Activated CD8-positive, alpha-beta T cell treated with anti-CD3 and anti-CD28 coated beads, Interleukin-2, amount 10 ng/mL, durations not matched to agents 7 days and 5 days (primary cell): ENCODE measurements around the gene KIF2C. TPM values are rescaled to one million over a fixed set of nuclear protein-coding genes. Genes with fewer than 3 reads are reported as not detected.
"Not testable (repeated sequence)": the region's sequence is repeated elsewhere in the genome, so short reads cannot be mapped to it uniquely, and the experiment has no call there.

Experiments
- ATAC-seq: fragments of 150-1000 bp; cut with Tn5 transposase; one replicate; pipeline ENCODE4 v1.10.0; 2021; ENCODE audit warnings: moderate library complexity
- CTCF ChIA-PET: fragments of 350-600 bp; sonication (Branson Sonifier 250); formaldehyde crosslinking; loops from one replicate; lab custom pipeline; 2021; ENCODE audit warnings: antibody characterized with exemption; lab: Charles Lee
- POLR2A ChIA-PET: fragments of 350-600 bp; sonication (Branson Sonifier 250); formaldehyde crosslinking; loops from one replicate; lab custom pipeline; 2021; ENCODE audit warnings: antibody characterized with exemption; lab: Charles Lee
- DNase-seq: peaks from one replicate; pipeline ENCODE4 v3.0.0-alpha.2; 2020
- H3K27ac Mint-ChIP-seq: one replicate; pipeline ENCODE4 v1.8.0; 2021; ENCODE audit warnings: mild to moderate bottlenecking, mixed read lengths
- H3K27me3 Mint-ChIP-seq: one replicate; pipeline ENCODE4 v1.8.0; 2021; ENCODE audit warnings: low read depth, mixed read lengths
- H3K36me3 Mint-ChIP-seq: one replicate; pipeline ENCODE4 v1.8.0; 2021; ENCODE audit warnings: low read depth, mixed read lengths
- H3K4me1 Mint-ChIP-seq: one replicate; pipeline ENCODE4 v1.8.0; 2021; ENCODE audit warnings: low read depth, mixed read lengths
- H3K4me3 Mint-ChIP-seq: one replicate; pipeline ENCODE4 v1.8.0; 2021; ENCODE audit warnings: mild to moderate bottlenecking, mixed read lengths
- H3K9me3 Mint-ChIP-seq: one replicate; pipeline ENCODE4 v1.8.0; 2022; ENCODE audit warnings: mixed read lengths; ENCODE audit not compliant: insufficient read depth
- total RNA-seq, 2 experiments: library from RNA; stranded (reverse); gene quantifications; one replicate each; pipeline ENCODE4 v1.2.3, GENCODE V29; 2021

The KIF2C gene
- 100 to 1,000 TPM; 125 to 126 TPM for total RNA-seq

GRCh38 chr1:44739307-44740178 lies at the start of gene KIF2C:
Gene KIF2C, plus strand, starts transcription at chr1:44739837. Its CDS starts 96 bp downstream, at chr1:44739933.
- peaks cover 39% of the 10 kb centered on the region for H3K4me1 Mint-ChIP-seq
- peaks cover 40% of the 10 kb centered on the region for H3K36me3 Mint-ChIP-seq
- peak; percentile 98 for DNase-seq
- ChIA-PET POLR2A (interaction anchor here (0.8 to 7.3 kb wide), 5 partner anchors 9 to 70 kb away, joined by 3 to 102 read pairs (median 18); partner anchors contain the start of genes RNU5D-1 and RPS8), CTCF (interaction anchor here (1.9 to 7.9 kb wide), 2 partner anchors 9 to 36 kb away, joined by 5 to 61 read pairs; partner anchors contain the start of genes RNU5D-1 and RPS8)
- no peaks in the 10 kb centered on the region for H3K27me3 Mint-ChIP-seq
- H3K4me3 Mint-ChIP-seq: peak within 1 kb of the TSS; percentile 99
- no peaks in the 10 kb centered on the region for H3K9me3 Mint-ChIP-seq
- H3K27ac Mint-ChIP-seq: peak within 1 kb of the TSS; percentile 97
- ATAC-seq: peak; percentile 99

- POLR2A ChIA-PET: interaction anchor here (2.0 kb wide), 1 partner anchor 29 kb away, joined by 12 read pairs; no protein-coding TSS in a partner anchor
- CTCF ChIA-PET: no interaction called here
Observed at GRCh38 chr1:44693159-44693558, 46.5 kb upstream of the KIF2C start.

DNA sequence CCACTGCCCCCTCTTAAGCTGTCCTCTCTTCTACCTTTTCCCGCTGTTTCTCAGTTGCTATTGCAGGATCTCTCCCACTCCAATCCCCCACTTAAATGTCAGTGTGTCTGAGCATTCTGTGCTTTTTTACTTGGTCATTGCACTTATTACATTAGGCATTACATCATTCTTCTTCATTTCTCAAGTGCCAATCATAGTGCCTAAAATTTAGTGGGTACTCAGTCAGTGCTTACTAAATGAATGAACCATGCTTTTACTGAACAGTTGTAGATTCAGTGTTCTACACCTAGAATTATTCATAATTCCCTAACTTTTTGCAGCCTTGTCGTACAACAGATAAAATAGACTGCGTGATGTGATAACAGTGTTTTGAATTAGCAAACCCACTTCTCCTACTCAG lies 45.7 kb upstream of the KIF2C start:
- ChIA-PET POLR2A (no interaction called here), CTCF (no interaction called here)
- no peaks in the 10 kb centered on the region for H3K36me3 Mint-ChIP-seq
- H3K4me3 Mint-ChIP-seq: no peak overlapping the region
- H3K9me3 Mint-ChIP-seq: no peaks in the 10 kb centered on the region
- no peak overlapping the region for H3K27ac Mint-ChIP-seq
- H3K27me3 Mint-ChIP-seq: peaks cover 4% of the 10 kb centered on the region
- peaks cover 31% of the 10 kb centered on the region for H3K4me1 Mint-ChIP-seq
- no peak for ATAC-seq
- no peak for DNase-seq

More at GRCh38 chr1:44693159-44693558, 46.5 kb upstream of the KIF2C start:
- no peaks in the 10 kb centered on the region for H3K9me3 Mint-ChIP-seq
- DNase-seq (no peak), ATAC-seq (peak; percentile 31)
- H3K36me3 Mint-ChIP-seq: no peaks in the 10 kb centered on the region
- H3K27me3 Mint-ChIP-seq: peaks cover 7% of the 10 kb centered on the region
- peaks cover 29% of the 10 kb centered on the region for H3K4me1 Mint-ChIP-seq
- H3K27ac Mint-ChIP-seq: no peak overlapping the region
- H3K4me3 Mint-ChIP-seq: no peak overlapping the region

DNA sequence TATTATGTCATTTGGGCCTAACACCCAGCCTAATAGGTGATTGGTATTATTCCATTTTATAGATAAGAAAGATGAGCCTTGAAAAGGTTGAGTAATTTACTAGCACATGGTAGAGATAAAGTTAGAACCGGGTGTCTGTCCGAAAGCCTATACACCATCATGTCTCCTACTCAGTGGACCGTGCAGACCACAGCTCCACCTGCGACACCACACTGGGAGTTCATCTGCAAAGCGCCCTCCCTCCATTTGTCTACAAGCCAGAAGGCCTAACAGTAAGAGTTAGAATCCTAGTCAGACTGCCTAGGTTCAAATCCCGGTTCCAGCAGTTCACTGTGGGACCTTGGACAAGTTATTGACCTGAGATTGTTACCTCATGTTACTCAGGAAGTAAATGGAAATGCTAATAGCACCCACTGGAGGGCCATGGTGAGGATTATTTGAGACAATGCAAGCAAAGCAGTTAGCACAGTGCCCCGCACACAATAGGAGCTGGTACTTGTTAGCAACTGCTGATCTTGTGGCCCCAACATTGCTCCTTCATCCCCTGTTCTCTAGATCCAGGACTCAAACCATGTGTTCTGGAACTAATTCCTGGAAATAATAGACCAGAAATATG lies 44.7 kb upstream of the KIF2C start:
- DNase-seq (no peak), ATAC-seq (no peak)
- Mint-ChIP-seq H3K27ac (peak overlapping the region; percentile 55), H3K4me3 (no peak overlapping the region), H3K36me3 (no peaks in the 10 kb centered on the region), H3K27me3 (peaks cover 4% of the 10 kb centered on the region), H3K9me3 (no peaks in the 10 kb centered on the region), H3K4me1 (peaks cover 31% of the 10 kb centered on the region)
- CTCF ChIA-PET: interaction anchor here (2.4 to 2.8 kb wide), 2 partner anchors 12 to 20 kb away, joined by 12 to 19 read pairs; no protein-coding TSS in a partner anchor
- POLR2A ChIA-PET: interaction anchor here (5.1 kb wide), 1 partner anchor 27 kb away, joined by 75 read pairs; no protein-coding TSS in a partner anchor

DNA sequence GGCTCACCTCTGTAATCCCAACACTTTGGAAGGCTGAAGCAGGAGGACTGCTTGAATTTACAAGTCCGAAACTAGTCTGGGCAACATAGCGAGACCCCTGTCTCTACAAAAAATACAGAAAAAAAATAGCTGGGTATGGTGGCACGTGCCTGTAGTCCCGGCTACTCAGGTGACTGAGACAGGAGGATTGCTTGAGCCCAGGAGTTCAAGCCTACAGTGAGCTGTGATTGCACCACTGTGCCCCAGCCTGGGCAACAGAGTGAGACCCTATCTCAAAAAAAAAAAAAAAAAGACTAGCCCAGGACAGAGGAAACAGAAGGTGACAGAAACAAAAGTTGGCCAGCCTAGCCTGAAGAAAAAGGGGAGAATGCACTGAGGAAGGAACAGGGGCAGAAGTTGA lies 44.0 kb upstream of the KIF2C start:
- peak overlapping the region; percentile 57 for H3K27ac Mint-ChIP-seq
- no peak overlapping the region for H3K4me3 Mint-ChIP-seq
- CTCF ChIA-PET: interaction anchor here (0.9 to 2.8 kb wide), 7 partner anchors 8 to 43 kb away, joined by 3 to 19 read pairs (median 10); no protein-coding TSS in a partner anchor
- no peak for ATAC-seq
- H3K36me3 Mint-ChIP-seq: no peaks in the 10 kb centered on the region
- peaks cover 31% of the 10 kb centered on the region for H3K4me1 Mint-ChIP-seq
- peaks cover 4% of the 10 kb centered on the region for H3K27me3 Mint-ChIP-seq
- DNase-seq: no peak
- H3K9me3 Mint-ChIP-seq: no peaks in the 10 kb centered on the region
- POLR2A ChIA-PET: interaction anchor here (2.2 to 5.1 kb wide), 2 partner anchors 26 to 64 kb away, joined by 6 to 75 read pairs; no protein-coding TSS in a partner anchor

- ATAC-seq: no peak
- peaks cover 4% of the 10 kb centered on the region for H3K27me3 Mint-ChIP-seq
- CTCF ChIA-PET: interaction anchor here (0.7 to 2.8 kb wide), 14 partner anchors 8 to 89 kb away, joined by 3 to 19 read pairs (median 6); partner anchors contain the start of genes ARMH1, RNU5D-1 and TMEM53
- H3K4me3 Mint-ChIP-seq: no peak overlapping the region
- no peaks in the 10 kb centered on the region for H3K36me3 Mint-ChIP-seq
- DNase-seq: no peak
- H3K9me3 Mint-ChIP-seq: no peaks in the 10 kb centered on the region
- POLR2A ChIA-PET: interaction anchor here (0.6 to 5.1 kb wide), 6 partner anchors 12 to 85 kb away, joined by 3 to 75 read pairs (median 8); partner anchors contain the start of genes ARMH1, RNU5D-1 and TMEM53
- peaks cover 31% of the 10 kb centered on the region for H3K4me1 Mint-ChIP-seq
- H3K27ac Mint-ChIP-seq: peak overlapping the region; percentile 89
Observed at GRCh38 chr1:44696101-44696500, 43.5 kb upstream of the KIF2C start.

DNA sequence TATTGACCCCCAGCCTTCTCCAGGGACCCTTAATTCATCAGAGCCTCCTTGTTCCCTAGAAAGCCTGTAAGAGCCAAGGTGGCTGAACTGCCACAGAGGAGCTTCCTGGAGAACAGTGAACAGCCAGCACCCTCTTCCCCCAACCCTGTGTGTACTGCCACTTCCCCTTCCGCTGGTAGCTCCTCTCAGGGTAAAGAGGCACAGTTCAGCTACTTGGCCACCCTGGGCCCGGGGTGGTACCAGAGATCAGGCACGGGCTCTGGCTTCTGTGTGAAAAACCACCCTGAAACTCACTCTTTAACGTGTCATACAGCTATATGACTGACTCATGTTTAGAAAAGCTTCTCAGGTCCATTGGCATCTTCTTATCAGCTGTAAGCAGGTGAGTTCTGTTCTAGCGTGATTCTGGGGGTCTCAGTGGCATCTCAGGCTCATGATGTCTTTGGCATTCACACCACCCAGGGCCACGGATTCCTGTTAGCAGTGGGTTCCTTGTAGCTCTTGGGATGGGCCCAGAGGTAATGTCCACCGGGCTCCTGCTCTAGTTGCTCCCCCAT lies 42.8 kb upstream of the KIF2C start:
- Mint-ChIP-seq H3K27me3 (no peaks in the 10 kb centered on the region), H3K4me3 (peak overlapping the region; percentile 42), H3K27ac (peak overlapping the region; percentile 89), H3K36me3 (no peaks in the 10 kb centered on the region), H3K4me1 (peaks cover 31% of the 10 kb centered on the region), H3K9me3 (no peaks in the 10 kb centered on the region)
- DNase-seq (peak; percentile 71), ATAC-seq (peak; percentile 94)
- ChIA-PET CTCF (interaction anchor here (0.7 to 2.8 kb wide), 14 partner anchors 9 to 88 kb away, joined by 3 to 19 read pairs (median 6); partner anchors contain the start of genes ARMH1, RNU5D-1 and TMEM53), POLR2A (interaction anchor here (0.6 to 5.1 kb wide), 9 partner anchors 13 to 122 kb away, joined by 3 to 75 read pairs (median 5); partner anchors contain the start of genes ARMH1, RNU5D-1 and TMEM53)

GRCh38 chr1:44698138-44698537 lies 41.5 kb upstream of the KIF2C start:
- H3K36me3 Mint-ChIP-seq: no peaks in the 10 kb centered on the region
- no peak for ATAC-seq
- peaks cover 31% of the 10 kb centered on the region for H3K4me1 Mint-ChIP-seq
- no peaks in the 10 kb centered on the region for H3K9me3 Mint-ChIP-seq
- DNase-seq: no peak
- POLR2A ChIA-PET: interaction anchor here (5.1 kb wide), 1 partner anchor 24 kb away, joined by 75 read pairs; no protein-coding TSS in a partner anchor
- CTCF ChIA-PET: interaction anchor here (0.8 to 2.8 kb wide), 3 partner anchors 11 to 45 kb away, joined by 3 to 14 read pairs (median 10); no protein-coding TSS in a partner anchor
- no peaks in the 10 kb centered on the region for H3K27me3 Mint-ChIP-seq
- no peak overlapping the region for H3K27ac Mint-ChIP-seq
- no peak overlapping the region for H3K4me3 Mint-ChIP-seq

DNA sequence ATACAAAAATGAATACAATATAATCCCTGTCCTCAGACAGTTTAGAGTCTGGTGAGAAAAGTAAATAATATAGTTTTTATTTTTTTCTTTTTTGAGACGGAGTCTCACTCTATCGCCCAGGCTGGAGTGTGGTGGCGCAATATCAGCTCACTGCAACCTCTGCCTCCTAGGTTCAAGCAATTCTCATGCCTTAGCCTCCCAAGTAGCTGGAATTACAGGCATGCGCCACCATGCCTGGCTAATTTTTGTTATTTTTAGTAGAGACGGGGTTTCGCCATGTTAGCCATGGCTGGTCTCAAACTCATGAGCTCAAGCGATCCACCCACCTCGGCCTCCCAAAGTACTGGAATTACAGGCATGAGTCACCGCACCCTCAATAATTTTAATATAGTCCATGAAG lies 40.3 kb upstream of the KIF2C start:
- ATAC-seq, H3K36me3 Mint-ChIP-seq, H3K27me3 Mint-ChIP-seq, H3K27ac Mint-ChIP-seq, H3K4me3 Mint-ChIP-seq, DNase-seq, H3K9me3 Mint-ChIP-seq: not testable (repeated sequence)
- ChIA-PET POLR2A (interaction anchor here (3.5 to 5.1 kb wide), 2 partner anchors 22 kb away, joined by 19 to 75 read pairs; no protein-coding TSS in a partner anchor), CTCF (interaction anchor here (1.4 kb wide), 1 partner anchor 15 kb away, joined by 3 read pairs; no protein-coding TSS in a partner anchor)
- peaks cover 27% of the 10 kb centered on the region for H3K4me1 Mint-ChIP-seq

DNA sequence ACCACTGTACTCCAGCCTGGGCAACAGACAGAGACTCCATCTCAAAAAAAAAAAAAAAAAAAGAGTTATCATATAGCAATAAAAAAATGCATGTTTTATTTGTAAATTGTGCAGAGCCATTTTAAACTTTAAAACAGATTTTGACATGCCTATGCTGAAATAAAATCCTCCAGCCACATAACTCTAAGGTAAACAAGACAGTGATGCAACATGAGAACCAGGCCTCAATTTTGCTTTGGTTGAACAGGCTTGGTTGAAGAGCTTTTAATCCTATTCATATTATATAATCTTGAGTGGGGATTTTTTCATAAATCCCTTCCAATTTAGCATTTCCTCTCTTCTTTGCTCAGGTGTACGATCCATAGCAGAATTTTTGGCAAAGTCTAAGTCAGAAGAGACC lies 39.1 kb upstream of the KIF2C start:
- POLR2A ChIA-PET: interaction anchor here (1.2 to 3.5 kb wide), 2 partner anchors 21 to 30 kb away, joined by 3 to 19 read pairs; partner anchors contain the start of gene RNU5D-1
- H3K27ac Mint-ChIP-seq: no peak overlapping the region
- DNase-seq: no peak
- H3K27me3 Mint-ChIP-seq: no peaks in the 10 kb centered on the region
- ATAC-seq: no peak
- peaks cover 27% of the 10 kb centered on the region for H3K4me1 Mint-ChIP-seq
- H3K9me3 Mint-ChIP-seq: no peaks in the 10 kb centered on the region
- H3K4me3 Mint-ChIP-seq: no peak overlapping the region
- H3K36me3 Mint-ChIP-seq: no peaks in the 10 kb centered on the region
- CTCF ChIA-PET: interaction anchor here (1.4 kb wide), 1 partner anchor 14 kb away, joined by 3 read pairs; no protein-coding TSS in a partner anchor
